Type B pancreatic cell (in vitro differentiated cells): ENCODE results near the gene IFNA13. TPM values are rescaled to one million over a fixed set of nuclear protein-coding genes. Genes with fewer than 3 reads are reported as not detected.

ENCODE experiments used
- DNase-seq: peaks from one replicate; pipeline ENCODE4 v3.0.0; 2021; ENCODE audit warnings: mixed read lengths; ENCODE audit not compliant: unreplicated experiment; ENCODE audit errors: extremely low spot score
- H3K27ac Mint-ChIP-seq: 2 replicates; pipeline ENCODE4 v1.8.0; 2021; ENCODE audit warnings: mild to moderate bottlenecking, mixed read lengths
- H3K27me3 Mint-ChIP-seq: 2 replicates; pipeline ENCODE4 v1.8.0; 2021; ENCODE audit warnings: mixed read lengths
- H3K36me3 Mint-ChIP-seq: 2 replicates; pipeline ENCODE4 v1.8.0; 2021; ENCODE audit warnings: mixed read lengths
- H3K4me1 Mint-ChIP-seq: one replicate; pipeline ENCODE4 v1.8.0; 2021; ENCODE audit warnings: mixed read lengths; ENCODE audit not compliant: unreplicated experiment
- H3K4me3 Mint-ChIP-seq: 2 replicates; pipeline ENCODE4 v1.8.0; 2021; ENCODE audit warnings: mild to moderate bottlenecking, mixed read lengths
- H3K9me3 Mint-ChIP-seq: 2 replicates; pipeline ENCODE4 v1.8.0; 2021; ENCODE audit warnings: mixed read lengths
- total RNA-seq: library from RNA; stranded (reverse); gene quantifications from 2 replicates; pipeline ENCODE4 v1.2.1, GENCODE V29; 2021; ENCODE audit warnings: low replicate concordance
- TF ChIP-seq, protein P1 (sequence below): fragments of 200-600 bp; sonication (generic); conservative IDR thresholded peaks from 2 replicates; pipeline ENCODE4 v1.5.0; 2021; ENCODE audit warnings: antibody characterized with exemption, mild to moderate bottlenecking

IFNA13 gene
- total RNA-seq, 1 donor from 2014 or later: not detected

DNA sequence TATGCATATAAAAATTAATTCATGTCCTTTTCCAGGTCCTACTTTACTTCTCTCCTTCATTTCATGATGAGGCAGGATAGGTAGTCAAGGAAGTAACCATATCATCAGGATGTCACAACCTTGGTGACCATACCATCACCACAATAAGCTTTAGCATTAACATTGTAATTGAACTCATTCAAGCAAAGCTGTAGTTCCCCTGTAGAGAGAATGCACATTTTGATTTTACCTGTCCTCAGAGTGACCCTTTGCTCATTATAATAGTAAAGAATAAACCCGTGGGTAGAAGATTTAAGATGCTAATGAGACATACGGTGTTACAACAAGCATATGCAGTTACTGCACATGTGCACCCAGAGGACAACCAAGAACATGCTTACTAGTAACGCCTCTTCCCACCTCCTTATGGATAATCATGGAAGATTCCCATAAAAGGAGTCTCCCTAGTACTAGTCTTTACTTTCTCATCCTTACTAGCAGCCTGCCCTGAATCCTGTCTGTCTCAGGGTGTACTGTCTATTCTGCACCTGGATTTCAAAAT is 19.4 kb downstream of the IFNA13 start:
- no peak overlapping the region for H3K4me3 Mint-ChIP-seq
- H3K27me3 Mint-ChIP-seq: no peaks in the 10 kb centered on the region
- TF ChIP-seq, protein P1, sequence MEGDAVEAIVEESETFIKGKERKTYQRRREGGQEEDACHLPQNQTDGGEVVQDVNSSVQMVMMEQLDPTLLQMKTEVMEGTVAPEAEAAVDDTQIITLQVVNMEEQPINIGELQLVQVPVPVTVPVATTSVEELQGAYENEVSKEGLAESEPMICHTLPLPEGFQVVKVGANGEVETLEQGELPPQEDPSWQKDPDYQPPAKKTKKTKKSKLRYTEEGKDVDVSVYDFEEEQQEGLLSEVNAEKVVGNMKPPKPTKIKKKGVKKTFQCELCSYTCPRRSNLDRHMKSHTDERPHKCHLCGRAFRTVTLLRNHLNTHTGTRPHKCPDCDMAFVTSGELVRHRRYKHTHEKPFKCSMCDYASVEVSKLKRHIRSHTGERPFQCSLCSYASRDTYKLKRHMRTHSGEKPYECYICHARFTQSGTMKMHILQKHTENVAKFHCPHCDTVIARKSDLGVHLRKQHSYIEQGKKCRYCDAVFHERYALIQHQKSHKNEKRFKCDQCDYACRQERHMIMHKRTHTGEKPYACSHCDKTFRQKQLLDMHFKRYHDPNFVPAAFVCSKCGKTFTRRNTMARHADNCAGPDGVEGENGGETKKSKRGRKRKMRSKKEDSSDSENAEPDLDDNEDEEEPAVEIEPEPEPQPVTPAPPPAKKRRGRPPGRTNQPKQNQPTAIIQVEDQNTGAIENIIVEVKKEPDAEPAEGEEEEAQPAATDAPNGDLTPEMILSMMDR: no peak
- no peaks in the 10 kb centered on the region for H3K36me3 Mint-ChIP-seq
- DNase-seq: no peak
- H3K4me1 Mint-ChIP-seq: no peaks in the 10 kb centered on the region
- H3K27ac Mint-ChIP-seq: no peak overlapping the region
- no peaks in the 10 kb centered on the region for H3K9me3 Mint-ChIP-seq

DNA sequence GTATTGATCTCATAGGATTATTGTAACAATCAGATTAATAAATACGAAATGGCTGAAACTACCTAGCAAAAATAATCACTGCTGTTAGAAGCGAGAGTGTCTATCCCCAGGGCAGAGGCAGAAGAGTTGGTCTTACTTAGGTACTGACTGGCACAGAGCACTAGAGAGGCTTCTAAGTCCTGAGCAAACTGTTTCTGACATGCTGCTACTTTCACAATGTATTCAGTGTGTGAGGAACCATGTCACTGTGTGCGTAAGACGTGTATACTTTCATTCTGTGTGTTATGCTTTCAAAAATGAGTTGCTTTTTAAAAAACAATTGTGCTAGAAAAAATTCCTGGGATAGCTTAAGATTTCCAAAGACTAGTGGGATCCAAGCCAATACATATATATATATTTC is 27.1 kb downstream of the IFNA13 start:
- TF ChIP-seq, protein P1: no peak
- no peaks in the 10 kb centered on the region for H3K4me1 Mint-ChIP-seq
- no peaks in the 10 kb centered on the region for H3K36me3 Mint-ChIP-seq
- no peak overlapping the region for H3K4me3 Mint-ChIP-seq
- no peak for DNase-seq
- H3K27me3 Mint-ChIP-seq: no peaks in the 10 kb centered on the region
- H3K27ac Mint-ChIP-seq: no peak overlapping the region
- H3K9me3 Mint-ChIP-seq: no peaks in the 10 kb centered on the region

DNA sequence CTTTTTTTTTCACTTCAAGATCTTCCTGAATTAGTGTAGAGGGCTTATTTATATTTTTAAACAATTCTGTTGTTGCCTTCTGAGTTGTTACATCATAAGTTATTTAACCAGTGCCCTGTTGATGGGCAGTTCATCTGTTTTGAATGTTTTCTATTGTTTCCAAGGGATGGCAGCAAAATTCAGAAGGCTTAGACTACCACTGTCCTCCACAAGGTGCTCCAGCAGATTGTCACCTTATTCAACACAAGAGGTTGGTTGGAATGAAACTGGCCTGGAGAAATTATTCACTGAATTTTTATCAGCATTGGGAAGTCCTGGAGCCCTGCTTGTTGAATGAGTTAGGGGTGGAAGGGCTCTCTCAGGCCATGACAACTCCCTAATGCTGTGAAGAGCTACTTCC is 31.4 kb downstream of the IFNA13 start:
- Mint-ChIP-seq H3K36me3 (peaks cover 17% of the 10 kb centered on the region), H3K27me3 (no peaks in the 10 kb centered on the region), H3K27ac (peak overlapping the region; percentile 97), H3K9me3 (no peaks in the 10 kb centered on the region), H3K4me3 (peak overlapping the region; percentile 61), H3K4me1 (peaks cover 19% of the 10 kb centered on the region)
- TF ChIP-seq, protein P1: peak; percentile 18
- no peak for DNase-seq

DNA sequence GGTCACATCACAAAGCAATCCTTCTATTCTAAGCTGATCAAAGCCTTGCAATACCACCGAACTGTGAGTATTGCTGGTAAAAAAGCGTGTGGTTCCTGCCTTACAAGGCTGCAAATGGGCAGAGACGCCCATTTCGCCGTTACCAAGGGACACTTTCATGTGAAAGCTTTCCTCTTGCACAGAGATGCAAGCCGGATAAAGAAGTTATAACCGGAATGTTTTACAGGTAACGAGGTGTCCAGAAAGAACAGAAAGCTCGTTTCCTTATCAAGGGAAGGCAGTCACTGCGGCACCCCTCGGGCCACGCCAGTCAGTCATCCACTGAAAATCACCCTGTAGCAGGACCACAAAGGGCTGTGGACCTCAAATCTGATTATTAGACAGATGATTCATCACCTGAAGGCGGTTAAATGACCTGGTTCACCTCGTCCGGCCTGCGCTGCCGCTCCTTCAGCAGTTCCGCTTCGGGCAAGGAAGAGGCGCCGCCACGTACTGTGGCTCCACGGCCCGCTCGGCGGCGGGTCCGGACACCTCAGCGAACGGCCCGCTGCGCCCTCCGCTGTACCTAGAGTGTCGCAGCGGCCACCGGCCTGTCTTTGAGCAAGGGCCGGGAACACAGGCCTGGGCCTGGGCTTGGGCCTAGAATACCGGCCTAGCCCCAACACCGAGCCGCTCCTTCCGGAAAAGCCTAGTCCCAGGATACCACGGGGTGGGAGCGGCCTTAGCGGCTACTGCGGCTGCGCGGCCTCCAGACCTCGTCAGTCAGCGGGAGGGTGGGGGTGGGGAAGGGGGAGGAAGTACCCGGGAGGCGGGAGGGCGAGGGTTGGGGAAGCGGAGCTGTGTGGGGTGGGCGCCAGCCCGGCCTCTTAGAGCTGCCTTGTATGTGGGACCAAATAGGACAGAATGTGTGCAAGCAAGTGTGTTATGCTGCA is 32.9 kb downstream of the IFNA13 start, which contains the start of gene KLHL9:
TSS of gene KLHL9 (minus strand) at position 704 of the 932 bp plus-strand sequence. CDS start at position 159, 545 bp downstream.
- Mint-ChIP-seq H3K9me3 (no peaks in the 10 kb centered on the region), H3K27me3 (no peaks in the 10 kb centered on the region), H3K4me3 (peak within 1 kb of the TSS; percentile 95), H3K4me1 (peaks cover 25% of the 10 kb centered on the region), H3K27ac (peak within 1 kb of the TSS; percentile 97), H3K36me3 (peaks cover 17% of the 10 kb centered on the region)
- DNase-seq: peak; percentile 91
- TF ChIP-seq, protein P1: no peak

DNA sequence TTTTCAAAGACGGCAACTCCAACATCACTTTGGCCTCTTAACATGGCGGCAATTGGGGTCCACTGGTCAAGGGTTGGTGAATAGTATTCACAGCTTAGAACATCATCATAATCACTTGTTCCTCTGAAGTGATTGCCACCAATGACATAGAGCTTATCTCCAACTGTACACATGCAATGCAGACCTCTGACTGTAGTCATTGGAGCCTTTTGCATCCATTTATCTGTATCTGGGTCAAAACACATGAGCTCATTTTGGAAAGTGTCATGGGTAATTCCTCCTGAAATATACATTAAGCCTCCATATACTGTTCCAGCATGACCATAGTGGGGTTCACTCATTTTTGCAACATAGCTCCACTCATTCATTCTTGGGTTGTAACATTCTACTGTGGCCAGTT is 34.6 kb downstream of the IFNA13 start:
- TF ChIP-seq, protein P1: no peak
- H3K4me1 Mint-ChIP-seq: peaks cover 25% of the 10 kb centered on the region
- H3K36me3 Mint-ChIP-seq: peaks cover 17% of the 10 kb centered on the region
- peak overlapping the region; percentile 97 for H3K27ac Mint-ChIP-seq
- no peak for DNase-seq
- H3K27me3 Mint-ChIP-seq: no peaks in the 10 kb centered on the region
- H3K4me3 Mint-ChIP-seq: peak overlapping the region; percentile 95
- H3K9me3 Mint-ChIP-seq: no peaks in the 10 kb centered on the region
